Epithelial cell of proximal tubule (primary cell): ENCODE data around the gene UBAP2L. TPM values are rescaled to one million over a fixed set of nuclear protein-coding genes. Genes with fewer than 3 reads are reported as not detected.

Experiments
- DNase-seq: peaks from one replicate; pipeline ENCODE4 v3.0.0-alpha.2; 2011; ENCODE audit warnings: low read depth
- H3K4me3 ChIP-seq: 2 replicates; pipeline ENCODE4 v1.5.1; 2011; ENCODE audit warnings: low read depth, mild to moderate bottlenecking, low read length
- total RNA-seq: library from RNA; depleted of rRNA; stranded (reverse); fragments of >200 nt; gene quantifications from 2 replicates; pipeline ENCODE4 v1.2.3, GENCODE V29; 2015
- TF ChIP-seq, protein P1 (sequence below): conservative IDR thresholded peaks from 2 replicates; pipeline ENCODE4 v1.5.1; 2012; ENCODE audit warnings: low read depth, mild to moderate bottlenecking, low read length

The UBAP2L gene
- total RNA-seq, 1 donor from 2014 or later: 56.4 TPM

DNA sequence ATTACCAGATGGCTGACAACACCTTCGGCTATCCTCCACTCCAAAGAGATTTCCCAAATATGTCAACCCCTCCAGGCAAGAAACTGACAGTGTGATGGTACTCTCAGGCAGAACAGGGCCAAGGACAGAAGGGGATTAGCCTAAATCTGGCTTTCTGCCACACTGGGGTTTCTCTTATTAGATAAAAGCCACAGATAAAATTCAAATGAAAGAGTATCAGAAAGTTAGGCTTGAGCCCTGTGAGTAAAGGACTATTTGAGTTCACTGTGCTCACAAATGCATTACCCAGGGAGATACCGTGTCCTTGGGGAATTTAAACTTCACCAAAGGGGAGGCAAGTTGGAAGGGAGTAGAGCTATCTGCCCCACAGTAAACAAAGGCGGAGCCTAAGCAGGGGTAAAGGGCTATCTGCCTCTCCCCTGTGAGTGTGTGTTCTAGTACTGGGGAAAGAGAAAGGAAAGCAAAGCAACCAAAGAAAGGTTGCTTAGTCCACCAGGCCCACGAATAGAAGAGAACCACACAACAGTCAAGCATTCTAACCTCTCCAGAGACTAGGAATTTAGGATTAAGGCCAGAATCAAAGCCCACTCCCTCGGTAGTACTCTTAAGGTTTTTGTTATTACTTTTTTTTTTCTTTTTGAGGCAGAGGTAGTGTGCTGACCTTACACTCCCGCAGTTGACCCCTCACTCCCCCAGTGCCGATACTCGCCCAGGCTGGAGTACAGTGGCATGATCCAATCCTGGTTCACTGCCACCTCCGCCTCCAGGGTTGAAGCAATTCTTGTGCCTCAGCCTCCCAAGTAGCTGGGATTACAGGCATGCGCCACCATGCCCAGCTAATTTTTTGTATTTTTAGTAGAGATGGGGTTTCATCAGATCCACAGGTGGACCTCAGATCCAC, 41.6 kb upstream of the UBAP2L start:
- DNase-seq: no peak
- H3K4me3 ChIP-seq: no peak overlapping the region
- TF ChIP-seq, protein P1, sequence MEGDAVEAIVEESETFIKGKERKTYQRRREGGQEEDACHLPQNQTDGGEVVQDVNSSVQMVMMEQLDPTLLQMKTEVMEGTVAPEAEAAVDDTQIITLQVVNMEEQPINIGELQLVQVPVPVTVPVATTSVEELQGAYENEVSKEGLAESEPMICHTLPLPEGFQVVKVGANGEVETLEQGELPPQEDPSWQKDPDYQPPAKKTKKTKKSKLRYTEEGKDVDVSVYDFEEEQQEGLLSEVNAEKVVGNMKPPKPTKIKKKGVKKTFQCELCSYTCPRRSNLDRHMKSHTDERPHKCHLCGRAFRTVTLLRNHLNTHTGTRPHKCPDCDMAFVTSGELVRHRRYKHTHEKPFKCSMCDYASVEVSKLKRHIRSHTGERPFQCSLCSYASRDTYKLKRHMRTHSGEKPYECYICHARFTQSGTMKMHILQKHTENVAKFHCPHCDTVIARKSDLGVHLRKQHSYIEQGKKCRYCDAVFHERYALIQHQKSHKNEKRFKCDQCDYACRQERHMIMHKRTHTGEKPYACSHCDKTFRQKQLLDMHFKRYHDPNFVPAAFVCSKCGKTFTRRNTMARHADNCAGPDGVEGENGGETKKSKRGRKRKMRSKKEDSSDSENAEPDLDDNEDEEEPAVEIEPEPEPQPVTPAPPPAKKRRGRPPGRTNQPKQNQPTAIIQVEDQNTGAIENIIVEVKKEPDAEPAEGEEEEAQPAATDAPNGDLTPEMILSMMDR: no peak

DNA sequence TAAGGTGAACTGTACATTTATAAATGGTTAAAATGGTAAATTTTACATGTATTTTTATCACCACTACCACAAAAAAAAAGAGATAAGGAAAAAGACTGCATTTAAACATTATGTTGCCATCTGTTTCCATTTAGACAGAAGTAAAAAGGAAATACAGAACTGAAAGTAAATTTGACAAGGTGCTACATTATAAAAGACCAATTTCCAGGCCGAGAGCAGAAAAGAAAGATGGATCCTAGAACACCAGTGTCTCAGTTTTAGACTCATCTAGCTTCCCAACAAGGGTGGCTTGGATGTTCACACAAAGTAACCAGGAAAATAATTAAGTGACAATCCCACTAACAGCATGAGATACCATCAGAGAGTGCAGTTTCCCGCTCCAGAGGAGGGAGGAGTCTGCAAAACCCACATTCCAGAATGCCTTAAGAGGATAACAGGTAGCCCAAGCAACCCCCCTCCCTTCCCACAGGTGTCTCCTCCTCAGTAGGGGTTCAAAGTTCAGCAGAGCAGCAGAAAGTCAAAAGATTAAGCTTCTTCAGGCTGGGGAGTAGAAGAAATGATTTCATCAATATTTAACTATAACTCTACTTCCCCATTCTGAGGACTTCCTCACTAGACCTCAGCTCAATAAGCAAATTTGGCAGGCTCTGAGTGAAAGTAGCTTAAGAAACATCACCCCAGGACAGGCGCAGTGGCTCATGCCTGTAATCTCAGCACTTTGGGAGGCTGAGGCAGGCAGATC, 40.6 kb upstream of the UBAP2L start:
- H3K4me3 ChIP-seq: no peak overlapping the region
- DNase-seq: no peak
- TF ChIP-seq, protein P1: no peak

DNA sequence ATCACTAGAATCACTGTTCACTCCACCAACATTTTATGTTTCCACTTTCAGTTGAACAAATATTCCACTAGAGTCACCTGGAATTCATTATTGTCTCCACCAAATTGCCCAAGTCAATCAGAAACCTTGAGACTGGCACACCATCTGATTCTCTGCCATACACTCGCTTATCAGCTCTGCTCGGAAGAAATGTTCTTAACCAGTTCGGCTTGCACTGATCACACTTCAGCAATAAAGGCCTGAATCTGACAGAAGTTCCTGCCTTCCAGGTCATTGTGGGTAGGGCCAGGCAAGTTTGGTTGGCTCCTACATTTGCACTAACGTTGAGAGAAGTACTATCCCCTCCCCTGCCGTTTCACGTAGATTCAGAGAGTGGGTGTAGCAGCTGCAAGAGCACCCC, 38.8 kb upstream of the UBAP2L start:
- TF ChIP-seq, protein P1: no peak
- peak overlapping the region; percentile 97 for H3K4me3 ChIP-seq

GRCh38 chr1:154182344-154183045, 38.3 kb upstream of the UBAP2L start:
- peak overlapping the region; percentile 97 for H3K4me3 ChIP-seq
- no peak for DNase-seq
- TF ChIP-seq, protein P1: no peak

More for the DNA sequence above, 38.8 kb upstream of the UBAP2L start:
- no peak for DNase-seq

DNA sequence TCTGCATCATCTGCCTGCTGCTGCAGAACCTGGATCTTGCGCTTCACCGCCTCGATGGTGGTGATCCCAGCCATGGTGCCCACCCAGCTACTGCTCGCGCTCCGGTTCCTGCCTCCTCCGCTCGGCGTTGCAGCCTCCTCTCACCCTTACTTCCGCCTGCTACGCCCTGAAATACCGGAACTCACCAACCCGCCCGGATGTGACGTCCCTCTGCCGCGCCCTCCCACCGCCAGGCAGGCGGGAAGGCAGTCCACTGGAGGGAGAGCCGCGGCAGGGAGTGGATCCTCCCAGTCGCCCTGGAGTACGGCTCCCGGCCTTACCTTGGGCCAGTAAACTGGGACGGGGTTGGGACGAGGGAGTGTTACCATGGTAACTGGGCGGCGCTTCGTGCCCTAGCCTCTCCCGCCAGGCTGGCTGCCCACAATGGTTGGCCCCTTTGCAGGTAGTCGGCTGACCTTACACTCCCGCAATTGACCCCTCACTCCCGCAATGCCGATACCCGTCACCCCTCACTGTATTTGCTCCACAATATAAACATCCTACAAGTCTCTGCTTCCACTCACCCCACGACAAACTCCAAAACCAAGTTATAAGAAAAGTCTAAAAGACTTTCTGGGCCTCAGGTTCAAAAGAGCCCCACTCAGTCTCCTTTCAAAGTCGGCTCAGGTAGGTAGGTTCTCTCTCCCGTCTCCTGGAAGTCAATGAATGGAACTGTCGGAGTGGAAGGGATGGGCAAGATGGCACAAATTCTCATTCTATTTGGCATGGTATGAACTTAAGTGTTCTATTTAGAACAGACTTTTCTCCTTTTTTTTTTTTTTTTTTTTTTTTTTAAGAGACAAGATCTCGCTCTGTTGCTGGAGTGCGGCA, 37.5 kb upstream of the UBAP2L start:
- TF ChIP-seq, protein P1: no peak
- peak; percentile 64 for DNase-seq
- peak overlapping the region; percentile 97 for H3K4me3 ChIP-seq

GRCh38 chr1:154186177-154186576, 34.6 kb upstream of the UBAP2L start:
- no peak overlapping the region for H3K4me3 ChIP-seq
- no peak for DNase-seq
- TF ChIP-seq, protein P1: peak; percentile 73
